Endothelial cell of umbilical vein (primary cell): ENCODE measurements around the gene DLG1. TPM values are rescaled to one million over a fixed set of nuclear protein-coding genes. Genes with fewer than 3 reads are reported as not detected.
"Not testable (repeated sequence)": the region's sequence is repeated elsewhere in the genome, so short reads cannot be mapped to it uniquely, and the experiment has no call there.

Experiments
- BruUV-seq: library from RNA; stranded (reverse); fragments of 400-500 nt; replicated peaks from 2 replicates; lab custom pipeline; 2021; lab: Mats Ljungman, UMichigan
- CTCF ChIA-PET: fragments of 300-600, 350-600 bp; sonication (Branson Sonifier 250); formaldehyde crosslinking; loops from one replicate; lab custom pipeline; 2021; ENCODE audit warnings: antibody characterized with exemption, inconsistent platforms; lab: Charles Lee
- POLR2A ChIA-PET: fragments of 300-600, 350-600 bp; sonication (Branson Sonifier 250); formaldehyde crosslinking; loops from one replicate; lab custom pipeline; 2021; ENCODE audit warnings: antibody characterized with exemption, inconsistent platforms; lab: Charles Lee
- DNase-seq: peaks from one replicate; pipeline ENCODE4 v3.0.0-alpha.2; 2011; ENCODE audit warnings: low read depth, low spot score
- FAIRE-seq: peaks from 2 replicates; lab custom pipeline; 2011; peaks lifted over from hg19 to GRCh38; lab: Jason Lieb, UNC
- H2AFZ ChIP-seq: 2 replicates; pipeline ENCODE4 v1.6.0; 2012; ENCODE audit warnings: low read depth, low read length, control low read depth, inconsistent platforms
- H3K27ac ChIP-seq: 2 replicates; pipeline ENCODE4 v1.5.1; 2011; ENCODE audit warnings: low read depth, mild to moderate bottlenecking, control low read depth, low read length, moderate library complexity; ENCODE audit not compliant: insufficient read depth
- H3K27me3 ChIP-seq, 2 experiments: 2 replicates each; pipeline versions ENCODE4 v1.6.0 to v1.6.1; 2011; ENCODE audit warnings: low read length in 2 of 2, mixed read lengths in 1 of 2; ENCODE audit not compliant: control insufficient read depth in 2 of 2, insufficient read depth in 2 of 2
- H3K36me3 ChIP-seq, 2 experiments: 2 replicates in 1 of 2; 3 replicates in 1 of 2; pipeline ENCODE4 v1.5.1; 2011; ENCODE audit warnings: low read length in 2 of 2, mild to moderate bottlenecking in 1 of 2, moderate library complexity in 1 of 2; ENCODE audit not compliant: control insufficient read depth in 2 of 2, insufficient read depth in 2 of 2; ENCODE audit errors: extremely low read depth in 1 of 2
- H3K4me1 ChIP-seq: 3 replicates; pipeline ENCODE4 v1.5.1; 2011; ENCODE audit warnings: mild to moderate bottlenecking, low read length; ENCODE audit not compliant: control insufficient read depth, insufficient read depth; ENCODE audit errors: extremely low read depth
- H3K4me2 ChIP-seq: 2 replicates; pipeline ENCODE4 v1.6.1; 2011; ENCODE audit warnings: low read length, control low read depth, mixed read lengths; ENCODE audit not compliant: insufficient read depth
- H3K4me3 ChIP-seq, 3 experiments: fragments of 200-600 bp in 1 of 3; sonication (generic), shearing (Covaris generic) in 1 of 3; replicated peaks in 1 of 3; 2 replicates each; pipeline ENCODE4 v1.5.1; 2011 to 2016; ENCODE audit warnings: control low read depth in 3 of 3, low read length in 3 of 3, mild to moderate bottlenecking in 2 of 3, inconsistent platforms in 1 of 3, low read depth in 1 of 3, moderate library complexity in 1 of 3; ENCODE audit not compliant: insufficient read depth in 1 of 3
- H3K79me2 ChIP-seq: 2 replicates; pipeline ENCODE4 v1.6.0; 2012; ENCODE audit warnings: low read length, inconsistent platforms; ENCODE audit not compliant: control insufficient read depth, insufficient read depth
- H3K9ac ChIP-seq: replicated peaks from 2 replicates; pipeline ENCODE3; 2011; ENCODE audit warnings: low read length, control low read depth; ENCODE audit not compliant: insufficient read depth; ENCODE audit errors: extremely low read depth
- H3K9me1 ChIP-seq: replicated peaks from 3 replicates; pipeline ENCODE4 v1.6.0; 2011; ENCODE audit warnings: mild to moderate bottlenecking, low read length; ENCODE audit not compliant: control insufficient read depth, insufficient read depth; ENCODE audit errors: extremely low read depth
- H3K9me3 ChIP-seq: replicated peaks from 2 replicates; pipeline ENCODE4 v1.5.1; 2012; ENCODE audit warnings: low read length, inconsistent platforms; ENCODE audit not compliant: control insufficient read depth, insufficient read depth
- H4K20me1 ChIP-seq: replicated peaks from 2 replicates; pipeline ENCODE3; 2011; ENCODE audit warnings: mild to moderate bottlenecking, low read length; ENCODE audit not compliant: control insufficient read depth, insufficient read depth; ENCODE audit errors: extremely low read depth
- EZH2 ChIP-seq: IDR thresholded peaks from 2 replicates; pipeline ENCODE4 v1.6.1; 2012; ENCODE audit warnings: borderline replicate concordance, low read depth, mild to moderate bottlenecking, moderate library complexity, low read length, inconsistent platforms; ENCODE audit not compliant: severe bottlenecking
- FOS ChIP-seq: IDR thresholded peaks from 2 replicates; pipeline ENCODE4 v1.6.1; 2011; ENCODE audit warnings: mild to moderate bottlenecking, low read length, moderate library complexity, borderline replicate concordance; ENCODE audit not compliant: insufficient read depth
- GATA2 ChIP-seq: IDR thresholded peaks from 2 replicates; pipeline ENCODE4 v1.7.0; 2011; ENCODE audit warnings: low read depth, mild to moderate bottlenecking, moderate library complexity, mixed read lengths, low read length; ENCODE audit not compliant: insufficient read length, insufficient read depth
- JUN ChIP-seq: IDR thresholded peaks from 2 replicates; pipeline ENCODE4 v1.6.1; 2011; ENCODE audit warnings: borderline replicate concordance, low read depth; ENCODE audit not compliant: insufficient read length, insufficient read depth
- MYC ChIP-seq: IDR thresholded peaks from one replicate; pipeline ENCODE4 v1.6.1; 2011; ENCODE audit warnings: mild to moderate bottlenecking, low read depth, low read length
- POLR2A ChIP-seq: IDR thresholded peaks from 2 replicates; pipeline ENCODE4 v1.6.1; 2012; ENCODE audit warnings: low read depth, mild to moderate bottlenecking, control low read depth, low read length
- POLR2AphosphoS5 ChIP-seq: IDR thresholded peaks from 2 replicates; pipeline ENCODE4 v1.6.1; 2012; ENCODE audit warnings: low read depth, mild to moderate bottlenecking, control low read depth, low read length, moderate library complexity; ENCODE audit not compliant: insufficient read depth
- dilution Hi-C: fragments of 300-500 bp; cut with MboI; formaldehyde crosslinking; loops from one replicate; pipeline ENCODE4 v1.15.0; 2019; ENCODE audit warnings: low sequenced_read_pairs; ENCODE audit not compliant: extremely low pct_ligation_motif_present
- intact Hi-C: fragments of 100-400 bp; cut with micrococcal nuclease; formaldehyde crosslinking; loops from one replicate; pipeline ENCODE4 v1.10.0; 2022
- polyA plus RNA-seq, 4 experiments: library from polyadenylated mRNA; depleted of rRNA in 3 of 4; stranded (reverse) in 3 of 4; unstranded in 1 of 4; fragments of >200 nt; gene quantifications; 2 replicates each; pipeline versions ENCODE4 v1.2.1 to v1.2.3, GENCODE V29; 2011 to 2012; ENCODE audit warnings: missing spikeins in 1 of 4
- total RNA-seq: library from RNA; stranded (reverse); gene quantifications from 2 replicates; pipeline ENCODE4 v1.2.3, GENCODE V29; 2021
- TF ChIP-seq, protein P1 (sequence below): IDR thresholded peaks from 2 replicates; pipeline ENCODE4 v1.6.1; 2011; ENCODE audit not compliant: insufficient read depth, insufficient read length
- TF ChIP-seq, protein P2 (sequence below), 2 donors: IDR thresholded peaks; 1 replicate in 1 of 2; 2 replicates in 1 of 2; pipeline ENCODE4 v1.5.1; 2011; ENCODE audit warnings: low read length in 2 of 2, mild to moderate bottlenecking in 2 of 2, moderate library complexity in 2 of 2, control low read depth in 1 of 2, inconsistent platforms in 1 of 2, low read depth in 1 of 2; ENCODE audit not compliant: insufficient read depth in 1 of 2; ENCODE audit errors: extremely low read depth in 1 of 2

Gene DLG1
- total and polyA plus RNA-seq, 2 donors (not counting 3 experiments of a cell fraction or from before 2014, with no cell fraction given): 26.5 to 80.1 TPM

DNA sequence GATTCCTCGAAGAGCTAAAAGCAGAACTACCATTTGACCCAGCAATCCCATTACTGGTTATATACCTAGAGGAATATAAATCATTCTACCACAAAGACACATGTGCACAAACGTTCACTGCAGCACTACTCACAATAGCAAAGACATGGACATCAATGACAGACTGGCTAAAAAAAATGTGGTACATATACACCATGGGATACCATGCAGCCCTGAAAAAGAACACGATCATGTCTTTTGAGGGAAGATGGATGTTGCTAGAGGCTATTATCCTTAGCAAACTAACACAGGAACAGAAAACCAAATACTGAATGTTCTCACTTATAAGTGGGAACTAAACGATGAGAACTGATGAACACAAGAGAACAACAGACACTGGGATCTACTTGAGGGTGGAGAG lies 86.7 kb downstream of the DLG1 start:
- dilution Hi-C loops, H3K9me1 ChIP-seq, H3K36me3 ChIP-seq, H3K27ac ChIP-seq, FAIRE-seq, H3K9me3 ChIP-seq, intact Hi-C loops, H3K4me3 ChIP-seq, DNase-seq, H3K4me2 ChIP-seq, BruUV-seq, POLR2A ChIA-PET, H4K20me1 ChIP-seq, CTCF ChIA-PET, H2AFZ ChIP-seq, H3K9ac ChIP-seq, H3K27me3 ChIP-seq: not testable (repeated sequence)
- Histone ChIP-seq H3K79me2 (peaks cover 92% of the 10 kb centered on the region), H3K4me1 (peaks cover 10% of the 10 kb centered on the region)

DNA sequence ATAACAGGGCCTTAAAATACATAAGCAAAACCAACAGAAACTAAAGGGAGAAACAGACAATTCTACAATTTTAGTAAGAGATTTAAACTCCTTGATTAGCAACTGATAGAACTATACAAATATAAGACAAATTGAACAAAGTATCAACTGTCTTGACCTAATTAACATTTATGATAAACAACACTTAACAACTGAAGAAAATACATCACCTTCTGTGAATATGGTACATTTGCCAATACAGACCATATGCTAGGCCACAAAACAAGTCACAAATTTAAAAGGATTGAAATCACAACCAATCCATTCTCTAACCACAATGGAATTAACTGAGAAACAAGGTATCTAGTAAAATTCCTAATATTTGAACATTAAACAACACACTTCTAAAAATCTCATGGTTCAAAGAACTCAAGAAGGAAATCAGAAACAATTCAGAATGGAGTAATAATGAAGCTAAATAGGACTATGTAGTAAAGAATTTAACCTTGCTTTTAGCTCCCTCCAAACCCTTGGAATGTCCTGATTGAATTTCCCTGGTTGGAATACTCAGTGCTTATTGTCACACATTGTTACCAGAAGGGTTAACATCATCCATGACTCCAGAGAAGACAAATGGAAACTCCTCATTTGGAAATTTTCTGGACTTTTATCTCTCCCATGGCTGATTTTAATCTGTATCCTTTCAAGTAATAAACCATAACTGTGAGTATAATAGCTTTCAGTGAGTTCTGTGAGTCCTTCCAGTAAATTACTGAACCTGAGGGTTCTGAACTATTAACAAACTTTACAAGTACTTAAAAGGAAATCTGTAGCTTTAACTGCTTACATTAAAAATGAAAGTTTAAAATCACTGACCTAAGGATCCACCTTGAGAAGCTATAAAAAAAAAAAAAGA lies 88.8 kb downstream of the DLG1 start:
- Histone ChIP-seq H3K79me2 (peaks cover 88% of the 10 kb centered on the region), H3K9ac (no peak overlapping the region), H3K27me3 (no peaks in the 10 kb centered on the region), H3K4me1 (peaks cover 13% of the 10 kb centered on the region), H4K20me1 (peaks cover 18% of the 10 kb centered on the region), H3K9me1 (no peaks in the 10 kb centered on the region), H3K4me2 (no peak overlapping the region), H3K4me3 (no peak overlapping the region), H3K36me3 (no peaks in the 10 kb centered on the region), H2AFZ (no peak overlapping the region), H3K9me3 (no peaks in the 10 kb centered on the region), H3K27ac (no peak overlapping the region)
- TF ChIP-seq, protein P1, sequence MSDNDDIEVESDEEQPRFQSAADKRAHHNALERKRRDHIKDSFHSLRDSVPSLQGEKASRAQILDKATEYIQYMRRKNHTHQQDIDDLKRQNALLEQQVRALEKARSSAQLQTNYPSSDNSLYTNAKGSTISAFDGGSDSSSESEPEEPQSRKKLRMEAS: no peak
- TF ChIP-seq EZH2 (no peak), FOS (no peak), MYC (no peak), POLR2AphosphoS5 (no peak), GATA2 (no peak), POLR2A (no peak), JUN (no peak)
- TF ChIP-seq, protein P2, sequence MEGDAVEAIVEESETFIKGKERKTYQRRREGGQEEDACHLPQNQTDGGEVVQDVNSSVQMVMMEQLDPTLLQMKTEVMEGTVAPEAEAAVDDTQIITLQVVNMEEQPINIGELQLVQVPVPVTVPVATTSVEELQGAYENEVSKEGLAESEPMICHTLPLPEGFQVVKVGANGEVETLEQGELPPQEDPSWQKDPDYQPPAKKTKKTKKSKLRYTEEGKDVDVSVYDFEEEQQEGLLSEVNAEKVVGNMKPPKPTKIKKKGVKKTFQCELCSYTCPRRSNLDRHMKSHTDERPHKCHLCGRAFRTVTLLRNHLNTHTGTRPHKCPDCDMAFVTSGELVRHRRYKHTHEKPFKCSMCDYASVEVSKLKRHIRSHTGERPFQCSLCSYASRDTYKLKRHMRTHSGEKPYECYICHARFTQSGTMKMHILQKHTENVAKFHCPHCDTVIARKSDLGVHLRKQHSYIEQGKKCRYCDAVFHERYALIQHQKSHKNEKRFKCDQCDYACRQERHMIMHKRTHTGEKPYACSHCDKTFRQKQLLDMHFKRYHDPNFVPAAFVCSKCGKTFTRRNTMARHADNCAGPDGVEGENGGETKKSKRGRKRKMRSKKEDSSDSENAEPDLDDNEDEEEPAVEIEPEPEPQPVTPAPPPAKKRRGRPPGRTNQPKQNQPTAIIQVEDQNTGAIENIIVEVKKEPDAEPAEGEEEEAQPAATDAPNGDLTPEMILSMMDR (IDR thresholded peaks at IDR 0.05; ENCODE audit: extremely low read depth in 1 of 2, insufficient read depth in 1 of 2, low read depth in 1 of 2, low read length in 2 of 2): no peak
- BruUV-seq: no TSS peak
- intact Hi-C loops: no loop called here
- no peak for FAIRE-seq
- dilution Hi-C loops: no loop called here
- peak; percentile 24 for DNase-seq
- CTCF ChIA-PET: interaction anchor here (1.1 to 1.3 kb wide), 4 partner anchors 14 to 300 kb away, joined by 3 to 5 read pairs (median 4); no protein-coding TSS in a partner anchor
- POLR2A ChIA-PET: no interaction called here
